Stimulated activated effector memory CD8-positive, alpha-beta T cell treated with anti-CD3 and anti-CD28 coated beads, Interleukin-12 subunit alpha, Interleukin-12 subunit beta, amount 100 ng/mL, for 72 hours (primary cell): ENCODE data around the gene YBX1.
"Not testable (repeated sequence)": the region's sequence is repeated elsewhere in the genome, so short reads cannot be mapped to it uniquely, and the experiment has no call there.

Source experiments
- ATAC-seq: fragments of 150-1000 bp; cut with Tn5 transposase; 2 replicates; pipeline ENCODE4 v1.10.0; 2021
- DNase-seq, 2 donors: peaks; one replicate each; pipeline ENCODE4 v3.0.0; 2021 to 2022; ENCODE audit warnings: low spot score in 2 of 2
- H3K27ac Mint-ChIP-seq: one replicate; pipeline ENCODE4 v1.8.0; 2022; ENCODE audit warnings: mild to moderate bottlenecking, mixed read lengths
- H3K36me3 Mint-ChIP-seq: one replicate; pipeline ENCODE4 v1.8.0; 2022; ENCODE audit warnings: mild to moderate bottlenecking, mixed read lengths
- H3K4me1 Mint-ChIP-seq: one replicate; pipeline ENCODE4 v1.8.0; 2022; ENCODE audit warnings: mixed read lengths
- H3K4me3 Mint-ChIP-seq: one replicate; pipeline ENCODE4 v1.8.0; 2022; ENCODE audit warnings: mild to moderate bottlenecking, mixed read lengths
- H3K9me3 Mint-ChIP-seq: one replicate; pipeline ENCODE4 v1.8.0; 2022; ENCODE audit warnings: mixed read lengths

The YBX1 gene

GRCh38 chr1:42680055-42680454 lies 2.2 kb upstream of the YBX1 start:
- H3K4me1 Mint-ChIP-seq = peaks cover 38% of the 10 kb centered on the region
- peaks cover 46% of the 10 kb centered on the region for H3K36me3 Mint-ChIP-seq
- H3K9me3 Mint-ChIP-seq = no peaks in the 10 kb centered on the region
- H3K27ac Mint-ChIP-seq = no peak overlapping the region
- H3K4me3 Mint-ChIP-seq = peak overlapping the region; percentile 94
- DNase-seq = no peak
- no peak for ATAC-seq

DNA sequence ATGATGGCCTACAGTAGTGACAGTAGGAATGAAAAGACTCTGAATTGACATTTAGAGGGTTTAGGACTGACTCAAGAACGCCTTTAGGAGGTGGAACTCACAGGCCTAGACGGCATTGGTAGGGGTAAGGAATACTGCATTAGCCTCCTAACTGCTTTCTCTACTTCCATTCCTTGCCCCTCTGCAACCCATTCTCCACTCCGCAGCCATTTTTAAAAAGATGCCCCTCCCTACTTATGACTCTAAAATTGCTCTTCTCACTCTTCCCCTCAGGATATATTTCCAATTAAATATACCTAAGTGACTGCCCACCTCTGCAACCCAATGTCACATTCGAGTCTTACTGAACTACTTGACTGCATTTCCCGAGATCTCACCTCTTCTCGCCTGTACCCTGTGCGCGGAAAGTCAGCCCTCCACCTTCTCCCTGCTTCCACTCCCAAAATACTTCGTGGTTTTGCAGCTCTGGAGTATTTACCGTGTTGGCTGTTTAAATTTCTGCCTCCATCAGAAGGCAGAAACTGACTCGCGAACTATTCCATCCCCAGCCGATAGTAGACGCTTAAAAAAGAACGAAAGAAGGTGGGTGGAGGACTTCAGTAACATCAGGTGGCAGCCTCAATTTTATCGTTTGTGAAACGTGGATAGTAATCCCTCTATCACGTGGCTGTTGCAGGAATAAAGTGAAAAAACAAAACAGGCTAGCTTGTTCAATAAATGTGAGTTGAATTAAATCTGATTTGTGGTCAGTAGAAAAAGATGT lies 1.1 kb upstream of the YBX1 start:
- DNase-seq (no peak), ATAC-seq (no peak)
- H3K4me3 Mint-ChIP-seq = peak overlapping the region; percentile 94
- H3K4me1 Mint-ChIP-seq = peaks cover 48% of the 10 kb centered on the region
- peak overlapping the region; percentile 98 for H3K27ac Mint-ChIP-seq
- H3K9me3 Mint-ChIP-seq = no peaks in the 10 kb centered on the region
- peaks cover 51% of the 10 kb centered on the region for H3K36me3 Mint-ChIP-seq

- H3K27ac Mint-ChIP-seq = peak overlapping the region; percentile 98
- H3K4me1 Mint-ChIP-seq = peaks cover 62% of the 10 kb centered on the region
- H3K9me3 Mint-ChIP-seq, DNase-seq: not testable (repeated sequence)
- peak; percentile 35 for ATAC-seq
- H3K36me3 Mint-ChIP-seq = peaks cover 64% of the 10 kb centered on the region
- H3K4me3 Mint-ChIP-seq = peak overlapping the region; percentile 94
These were observed 193 bp downstream of the YBX1 start for GRCh38 chr1:42682484-42682738.

- Mint-ChIP-seq H3K36me3 (peaks cover 69% of the 10 kb centered on the region), H3K4me3 (peak overlapping the region; percentile 94), H3K4me1 (peaks cover 67% of the 10 kb centered on the region), H3K9me3 (no peaks in the 10 kb centered on the region), H3K27ac (peak overlapping the region; percentile 98)
- DNase-seq (peak; percentile 34 to 76), ATAC-seq (peak; percentile 33)
These were observed 717 bp downstream of the YBX1 start for GRCh38 chr1:42682739-42683531.

DNA sequence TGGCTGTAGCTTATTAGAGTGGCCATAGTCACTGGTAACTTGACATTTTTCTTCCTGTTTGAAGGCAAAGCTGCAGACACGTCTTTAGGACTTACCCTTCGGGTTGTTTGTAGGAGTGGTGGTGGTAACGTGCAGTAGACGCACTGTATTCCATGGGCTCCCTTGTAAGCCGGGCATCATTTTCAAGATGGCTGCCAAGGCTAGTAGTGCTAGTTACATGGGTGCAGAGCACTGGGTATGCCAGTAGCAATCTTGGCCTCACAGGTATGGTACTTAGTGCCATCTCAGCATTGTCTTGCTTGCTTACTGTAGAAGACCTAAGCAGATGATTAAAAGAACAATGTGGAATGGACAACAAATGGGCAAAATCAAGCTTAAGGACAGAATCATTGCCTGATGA lies 1.9 kb downstream of the YBX1 start:
- DNase-seq (peak in 1 of 2 donors; percentile 56), ATAC-seq (no peak)
- H3K4me3 Mint-ChIP-seq = peak overlapping the region; percentile 94
- peak overlapping the region; percentile 98 for H3K27ac Mint-ChIP-seq
- H3K4me1 Mint-ChIP-seq = peaks cover 77% of the 10 kb centered on the region
- no peaks in the 10 kb centered on the region for H3K9me3 Mint-ChIP-seq
- peaks cover 81% of the 10 kb centered on the region for H3K36me3 Mint-ChIP-seq

DNA sequence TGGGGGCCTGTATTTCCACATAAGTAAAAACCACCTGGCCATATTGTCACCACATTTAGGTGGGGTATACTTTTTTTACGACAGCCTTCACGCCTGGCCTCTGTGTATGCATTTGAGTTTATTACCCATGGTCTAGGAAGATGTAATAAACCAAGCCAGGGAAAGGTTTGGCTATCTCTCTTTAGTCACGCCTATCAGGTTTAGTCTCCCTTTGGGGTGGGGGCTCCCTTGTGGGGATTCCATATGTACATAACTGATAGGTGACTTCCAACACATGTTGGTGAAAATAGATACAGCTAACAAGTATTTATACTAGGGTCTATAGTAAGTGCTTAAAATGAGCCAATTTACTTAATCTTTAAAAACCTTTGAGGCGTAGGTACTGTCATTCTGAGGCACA lies 4.2 kb downstream of the YBX1 start:
- peaks cover 98% of the 10 kb centered on the region for H3K36me3 Mint-ChIP-seq
- no peaks in the 10 kb centered on the region for H3K9me3 Mint-ChIP-seq
- ATAC-seq (no peak), DNase-seq (no peak)
- peak overlapping the region; percentile 94 for H3K4me3 Mint-ChIP-seq
- H3K4me1 Mint-ChIP-seq = peaks cover 86% of the 10 kb centered on the region
- H3K27ac Mint-ChIP-seq = peak overlapping the region; percentile 37

- Mint-ChIP-seq H3K4me1 (peaks cover 82% of the 10 kb centered on the region), H3K27ac (peak overlapping the region; percentile 9), H3K36me3 (peaks cover 100% of the 10 kb centered on the region), H3K9me3 (no peaks in the 10 kb centered on the region), H3K4me3 (peak overlapping the region; percentile 27)
- peak in 1 of 2 donors; percentile 38 for DNase-seq
- ATAC-seq = no peak
These were observed 7.7 kb downstream of the YBX1 start for GRCh38 chr1:42689912-42690311.

- DNase-seq = no peak
- H3K36me3 Mint-ChIP-seq = peaks cover 100% of the 10 kb centered on the region
- H3K9me3 Mint-ChIP-seq = no peaks in the 10 kb centered on the region
- H3K4me3 Mint-ChIP-seq = peak overlapping the region; percentile 27
- peaks cover 78% of the 10 kb centered on the region for H3K4me1 Mint-ChIP-seq
- peak; percentile 80 for ATAC-seq
- H3K27ac Mint-ChIP-seq = no peak overlapping the region
These were observed 8.4 kb downstream of the YBX1 start for GRCh38 chr1:42690477-42691156.

DNA sequence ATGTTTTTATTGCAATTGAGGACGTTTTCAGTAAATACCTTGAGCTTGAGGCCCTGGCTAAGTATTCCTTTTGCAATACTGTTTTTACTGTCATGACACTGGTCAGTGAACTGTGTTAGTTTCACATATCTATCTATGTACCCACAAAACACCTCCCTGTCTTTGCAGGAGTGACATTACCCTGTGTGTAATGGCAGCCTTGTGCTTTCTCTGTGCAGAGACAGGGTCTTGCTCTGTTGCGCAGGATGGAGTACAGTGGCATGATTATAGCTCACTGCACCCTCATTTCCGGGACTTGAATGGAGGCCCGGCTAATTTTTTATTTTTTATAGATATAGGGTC lies 8.9 kb downstream of the YBX1 start:
- Mint-ChIP-seq H3K36me3 (peaks cover 100% of the 10 kb centered on the region), H3K27ac (no peak overlapping the region), H3K9me3 (no peaks in the 10 kb centered on the region), H3K4me3 (peak overlapping the region; percentile 27), H3K4me1 (peaks cover 78% of the 10 kb centered on the region)
- ATAC-seq = peak; percentile 74
- peak in 1 of 2 donors; percentile 40 for DNase-seq

DNA sequence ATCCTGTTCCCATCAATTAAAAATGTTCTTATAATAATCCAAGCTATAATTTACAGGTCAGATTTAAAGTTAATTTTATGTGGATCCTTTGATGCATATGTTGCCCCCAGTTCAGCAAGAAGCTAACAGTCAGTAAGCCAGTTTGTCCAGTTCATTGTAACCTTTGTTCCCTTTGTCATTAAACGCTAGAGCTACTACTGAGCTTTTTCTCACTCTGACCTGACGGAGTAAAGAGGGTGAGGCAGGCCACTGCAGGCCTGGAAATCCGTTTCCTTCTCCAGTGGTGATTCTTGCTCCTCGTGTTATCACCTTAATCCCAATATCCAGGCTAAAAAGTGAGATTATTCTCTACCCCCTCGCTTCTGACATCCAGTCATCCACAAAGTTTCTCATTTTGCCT lies 10.2 kb downstream of the YBX1 start:
- ATAC-seq (no peak), DNase-seq (no peak)
- Mint-ChIP-seq H3K9me3 (no peaks in the 10 kb centered on the region), H3K36me3 (peaks cover 100% of the 10 kb centered on the region), H3K4me1 (peaks cover 67% of the 10 kb centered on the region), H3K27ac (peak overlapping the region; percentile 61), H3K4me3 (no peak overlapping the region)

DNA sequence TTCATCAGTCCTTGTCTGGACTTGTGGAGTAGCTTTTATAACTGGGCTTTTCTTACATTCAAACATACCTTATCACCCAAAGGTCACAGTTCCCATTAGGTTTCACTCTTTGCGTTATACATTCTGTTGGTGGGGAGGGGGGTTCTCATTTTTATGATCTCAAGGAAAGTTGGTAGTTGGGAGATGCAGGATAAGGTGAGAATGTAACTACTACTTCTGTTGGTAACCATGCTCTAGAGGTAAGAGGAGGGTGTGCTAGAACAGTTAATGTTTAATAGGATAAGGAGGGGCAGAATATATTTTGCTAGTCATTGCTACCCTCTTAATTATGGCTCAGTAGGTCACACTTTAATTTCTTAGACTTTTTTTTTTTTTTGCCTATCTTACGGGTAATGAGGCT lies 10.7 kb downstream of the YBX1 start:
- Mint-ChIP-seq H3K9me3 (no peaks in the 10 kb centered on the region), H3K36me3 (peaks cover 100% of the 10 kb centered on the region), H3K4me3 (no peak overlapping the region), H3K4me1 (peaks cover 62% of the 10 kb centered on the region), H3K27ac (peak overlapping the region; percentile 61)
- DNase-seq (no peak), ATAC-seq (no peak)

- H3K36me3 Mint-ChIP-seq = peaks cover 100% of the 10 kb centered on the region
- no peaks in the 10 kb centered on the region for H3K9me3 Mint-ChIP-seq
- ATAC-seq (no peak), DNase-seq (no peak)
- peaks cover 22% of the 10 kb centered on the region for H3K4me1 Mint-ChIP-seq
- H3K27ac Mint-ChIP-seq = peak overlapping the region; percentile 71
- no peak overlapping the region for H3K4me3 Mint-ChIP-seq
These were observed 16.0 kb downstream of the YBX1 start for GRCh38 chr1:42698081-42698813.

- Mint-ChIP-seq H3K4me1 (peaks cover 19% of the 10 kb centered on the region), H3K4me3 (no peak overlapping the region), H3K9me3 (no peaks in the 10 kb centered on the region), H3K36me3 (peaks cover 100% of the 10 kb centered on the region), H3K27ac (peak overlapping the region; percentile 71)
- DNase-seq (no peak), ATAC-seq (no peak)
These were observed 17.8 kb downstream of the YBX1 start for GRCh38 chr1:42700006-42700405.

DNA sequence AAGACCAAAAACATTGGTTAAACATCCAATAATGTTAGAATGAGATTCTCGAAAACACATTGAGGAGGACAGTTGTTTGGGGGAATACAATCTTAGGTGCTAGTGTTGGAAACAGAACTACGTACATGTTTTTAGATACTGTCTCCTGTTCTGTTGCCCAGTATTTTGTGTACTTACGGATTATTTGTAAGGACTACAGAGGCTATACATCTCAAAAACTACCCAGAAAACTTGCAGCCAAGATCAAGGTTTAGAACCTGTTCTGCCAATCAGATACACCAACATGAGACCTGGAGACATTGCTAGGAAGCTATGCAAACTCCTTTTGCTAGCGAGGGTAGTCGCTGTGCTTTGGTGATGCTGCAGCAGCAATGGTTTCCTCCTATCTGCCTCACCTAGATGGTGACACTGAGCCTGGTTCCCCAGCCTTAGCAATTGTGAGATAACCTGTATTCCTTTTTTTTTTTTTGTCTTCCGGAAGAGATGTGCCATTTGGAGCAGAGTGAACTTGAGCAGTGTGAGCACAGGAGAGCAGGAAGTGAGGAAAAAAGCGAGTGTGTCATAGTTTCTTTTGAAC lies 21.8 kb downstream of the YBX1 start:
- Mint-ChIP-seq H3K27ac (peak overlapping the region; percentile 56), H3K4me3 (no peak overlapping the region), H3K4me1 (peaks cover 4% of the 10 kb centered on the region), H3K9me3 (no peaks in the 10 kb centered on the region), H3K36me3 (peaks cover 97% of the 10 kb centered on the region)
- no peak for DNase-seq
- ATAC-seq = no peak

GRCh38 chr1:42712808-42713207 lies 30.6 kb downstream of the YBX1 start:
- H3K36me3 Mint-ChIP-seq = peaks cover 81% of the 10 kb centered on the region
- ATAC-seq, H3K27ac Mint-ChIP-seq, DNase-seq, H3K9me3 Mint-ChIP-seq, H3K4me3 Mint-ChIP-seq: not testable (repeated sequence)
- H3K4me1 Mint-ChIP-seq = peaks cover 12% of the 10 kb centered on the region
